ENCODE data around the gene OR51B2.
"Not testable (repeated sequence)": the region's sequence is repeated elsewhere in the genome, so short reads cannot be mapped to it uniquely, and the experiment has no call there.

The OR51B2 gene

DNA sequence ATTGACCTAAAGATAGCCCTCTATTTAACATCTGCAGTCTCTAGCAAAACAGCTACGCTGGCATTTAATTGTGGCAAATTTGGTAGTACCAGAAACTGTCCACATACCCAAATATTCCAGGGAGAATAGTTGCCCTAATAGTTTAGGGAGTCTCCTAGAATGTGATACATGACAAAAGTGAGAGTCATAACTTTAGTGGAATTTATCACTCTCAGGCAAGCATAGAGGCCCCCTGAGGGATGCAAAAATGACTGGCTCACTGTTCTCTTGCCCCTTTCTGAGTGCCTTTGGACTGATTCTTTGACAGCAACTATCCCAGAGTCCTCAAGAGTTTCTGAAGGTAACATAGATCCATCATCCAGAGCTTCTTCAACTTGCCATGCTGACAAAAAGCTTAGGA lies 20.1 kb downstream of the OR51B2 start:
- H3K27ac ChIP-seq = no peak overlapping the region
- no peak for TF ChIP-seq ZFX (IDR thresholded peaks at IDR 0.05; ENCODE audit: borderline replicate concordance)
- TF ChIP-seq, protein P1, sequence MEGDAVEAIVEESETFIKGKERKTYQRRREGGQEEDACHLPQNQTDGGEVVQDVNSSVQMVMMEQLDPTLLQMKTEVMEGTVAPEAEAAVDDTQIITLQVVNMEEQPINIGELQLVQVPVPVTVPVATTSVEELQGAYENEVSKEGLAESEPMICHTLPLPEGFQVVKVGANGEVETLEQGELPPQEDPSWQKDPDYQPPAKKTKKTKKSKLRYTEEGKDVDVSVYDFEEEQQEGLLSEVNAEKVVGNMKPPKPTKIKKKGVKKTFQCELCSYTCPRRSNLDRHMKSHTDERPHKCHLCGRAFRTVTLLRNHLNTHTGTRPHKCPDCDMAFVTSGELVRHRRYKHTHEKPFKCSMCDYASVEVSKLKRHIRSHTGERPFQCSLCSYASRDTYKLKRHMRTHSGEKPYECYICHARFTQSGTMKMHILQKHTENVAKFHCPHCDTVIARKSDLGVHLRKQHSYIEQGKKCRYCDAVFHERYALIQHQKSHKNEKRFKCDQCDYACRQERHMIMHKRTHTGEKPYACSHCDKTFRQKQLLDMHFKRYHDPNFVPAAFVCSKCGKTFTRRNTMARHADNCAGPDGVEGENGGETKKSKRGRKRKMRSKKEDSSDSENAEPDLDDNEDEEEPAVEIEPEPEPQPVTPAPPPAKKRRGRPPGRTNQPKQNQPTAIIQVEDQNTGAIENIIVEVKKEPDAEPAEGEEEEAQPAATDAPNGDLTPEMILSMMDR (IDR thresholded peaks at IDR 0.05) = no peak

DNA sequence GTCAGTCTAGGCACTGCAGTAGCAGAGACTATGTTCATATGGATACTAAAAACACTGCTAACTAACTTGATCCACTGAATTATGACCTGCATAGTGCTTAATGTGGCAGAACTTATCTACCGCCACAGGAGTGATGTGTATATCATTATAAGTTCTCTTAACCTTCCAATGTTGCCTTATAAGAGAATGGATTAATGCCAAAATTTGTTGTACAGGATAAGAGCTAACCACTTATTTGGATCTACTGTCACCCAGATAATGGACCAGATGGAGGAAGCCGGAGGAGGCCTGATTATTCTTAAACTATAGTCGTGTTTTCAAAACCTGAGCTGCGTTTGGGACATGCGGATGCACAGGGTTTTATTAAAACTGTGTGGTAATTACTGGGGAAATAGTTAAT lies 20.5 kb downstream of the OR51B2 start:
- TF ChIP-seq, protein P1 (IDR thresholded peaks at IDR 0.05) = no peak
- TF ChIP-seq ZFX (IDR thresholded peaks at IDR 0.05; ENCODE audit: borderline replicate concordance) = no peak
- H3K27ac ChIP-seq = no peak overlapping the region

DNA sequence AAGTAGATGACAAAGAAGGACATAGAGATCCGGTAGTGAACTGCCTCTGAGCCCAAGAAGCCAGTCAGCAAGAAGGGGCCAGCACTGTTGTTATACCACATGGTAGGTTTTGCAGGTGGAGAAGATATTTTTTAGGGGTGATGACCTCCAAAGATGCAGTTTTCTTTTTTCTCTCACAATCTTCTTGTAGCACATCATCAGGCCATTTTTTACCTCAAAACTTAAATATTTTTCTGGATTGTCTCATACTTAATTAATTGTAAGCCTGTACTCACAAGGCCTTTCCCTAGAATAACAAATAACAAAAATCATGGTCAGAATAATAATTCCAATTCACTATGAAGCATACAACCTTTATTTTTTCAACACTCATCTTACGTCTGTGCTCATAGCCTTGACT lies 22.3 kb downstream of the OR51B2 start, which contains the start of gene OR51B4:
OR51B4 (minus strand) TSS at position 101 of the 400 bp plus-strand sequence; CDS start at position 101, 0 bp downstream.
- TF ChIP-seq, protein P1 (IDR thresholded peaks at IDR 0.05) = no peak
- no peak for TF ChIP-seq ZFX (IDR thresholded peaks at IDR 0.05; ENCODE audit: borderline replicate concordance)
- no peak within 1 kb of the TSS for H3K27ac ChIP-seq

DNA sequence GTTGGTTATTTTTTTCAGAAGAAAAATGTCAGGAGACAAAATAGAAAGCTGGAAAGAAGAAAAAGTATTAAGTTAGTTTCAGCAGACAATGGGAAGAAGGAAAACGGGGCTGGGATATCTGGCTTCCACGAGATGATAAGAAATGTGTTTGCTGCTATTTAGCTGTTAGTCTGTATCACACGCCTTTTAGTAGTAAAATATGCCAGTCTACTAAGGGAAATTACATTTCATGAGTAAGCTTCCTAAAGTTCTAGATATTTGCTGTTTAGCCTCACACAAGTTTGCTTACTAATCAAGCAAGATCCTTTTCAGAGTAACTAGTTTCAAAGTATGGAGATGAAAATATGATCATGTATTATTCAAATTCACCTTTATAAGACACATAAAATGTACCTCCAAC lies 23.8 kb downstream of the OR51B2 start:
- no peak overlapping the region for H3K27ac ChIP-seq
- TF ChIP-seq ZFX (IDR thresholded peaks at IDR 0.05; ENCODE audit: borderline replicate concordance) = no peak
- TF ChIP-seq, protein P1 (IDR thresholded peaks at IDR 0.05) = no peak

DNA sequence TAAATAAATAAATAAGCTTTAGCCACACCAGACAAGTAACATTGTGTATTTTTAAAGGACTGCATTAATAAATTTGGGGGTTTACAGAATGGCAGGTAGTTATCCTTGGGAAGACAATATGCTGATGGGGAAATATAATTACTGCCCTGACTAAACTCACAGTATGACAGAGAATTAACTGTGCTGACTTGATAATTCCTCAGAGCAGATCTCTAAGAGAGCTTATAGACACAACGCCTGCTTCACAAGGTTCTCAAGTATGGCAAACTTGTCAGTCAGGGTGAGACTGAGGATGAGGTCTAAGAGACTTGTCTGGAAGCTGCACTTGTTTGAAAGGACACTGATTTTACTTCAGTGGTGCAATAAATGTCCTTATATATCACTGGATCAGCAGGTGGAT lies 25.6 kb downstream of the OR51B2 start:
- H3K27ac ChIP-seq = no peak overlapping the region
- TF ChIP-seq ZFX (IDR thresholded peaks at IDR 0.05; ENCODE audit: borderline replicate concordance) = no peak
- TF ChIP-seq, protein P1 (IDR thresholded peaks at IDR 0.05) = no peak

DNA sequence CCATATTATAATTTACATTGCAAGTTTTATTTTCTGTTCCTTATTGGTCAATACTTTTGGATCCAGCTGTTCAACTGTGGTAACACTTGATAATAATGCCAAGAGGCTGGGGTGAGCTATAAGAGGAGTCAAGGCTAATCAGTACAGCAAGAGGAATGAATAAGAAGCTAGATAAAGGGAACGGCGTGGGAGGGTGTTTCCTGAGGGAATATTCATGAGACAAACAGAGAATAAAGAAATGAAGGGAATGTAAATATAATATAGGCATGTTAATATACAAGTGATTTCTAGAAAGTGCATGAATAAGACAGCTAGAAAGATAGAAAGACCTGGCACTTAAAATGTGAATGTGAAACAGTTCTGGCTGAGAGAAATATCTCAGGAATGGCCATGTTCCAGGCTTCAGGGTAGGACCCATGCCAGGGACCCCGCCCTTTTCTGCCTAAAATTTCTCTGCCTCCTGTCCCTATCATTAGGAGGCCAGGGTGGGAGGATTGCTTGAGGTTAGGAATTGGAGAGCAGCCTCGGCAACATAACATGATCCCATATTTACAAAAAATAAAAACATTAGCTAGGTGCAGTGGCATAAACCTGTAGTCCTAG lies 26.3 kb downstream of the OR51B2 start:
- no peak overlapping the region for H3K27ac ChIP-seq
- no peak for TF ChIP-seq ZFX (IDR thresholded peaks at IDR 0.05; ENCODE audit: borderline replicate concordance)
- TF ChIP-seq, protein P1 (IDR thresholded peaks at IDR 0.05) = no peak

DNA sequence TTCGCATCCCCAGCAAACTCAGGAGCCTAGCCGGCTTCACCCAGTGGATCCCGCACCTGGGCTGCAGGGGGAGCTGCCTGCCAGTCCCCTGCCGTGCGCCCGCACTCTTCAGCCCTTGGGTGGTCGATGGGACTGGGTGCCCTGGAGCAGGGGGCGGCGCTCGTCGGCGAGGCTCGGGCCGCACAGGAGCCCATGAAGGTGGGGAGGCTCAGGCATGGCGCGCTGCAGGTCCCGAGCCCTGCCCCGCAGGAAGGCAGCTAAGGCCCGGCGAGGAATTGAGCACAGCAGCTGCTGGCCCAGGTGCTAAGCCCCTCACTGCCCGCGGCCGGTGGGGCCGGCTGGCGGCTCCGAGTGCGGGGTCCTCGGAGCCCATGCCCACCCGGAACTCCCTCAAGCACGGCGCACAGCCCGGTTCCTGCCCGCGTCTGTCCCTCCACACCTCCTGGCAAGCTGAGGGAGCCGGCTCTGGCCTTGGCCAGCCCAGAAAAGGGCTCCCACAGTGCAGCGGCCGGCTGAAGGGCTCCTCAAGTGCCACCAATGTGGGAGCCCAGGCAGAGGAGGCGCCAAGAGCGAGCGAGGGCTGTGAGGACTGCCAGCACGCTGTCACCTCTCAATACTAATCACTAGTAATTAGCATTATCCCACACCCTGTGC lies 29.6 kb downstream of the OR51B2 start:
- H3K27ac ChIP-seq = not testable (repeated sequence)
